NCI-H2196 (cell line): Measurements from ENCODE around the gene HRNR.
"Not testable (repeated sequence)": the region's sequence is repeated elsewhere in the genome, so short reads cannot be mapped to it uniquely, and the experiment has no call there.

Experiments used
- DNase-seq: peaks from one replicate; lab custom pipeline; 2025; ENCODE audit not compliant: unreplicated experiment; lab: John Stamatoyannopoulos, UW

Gene HRNR

GRCh38 chr1:152224093-152224492 lies at the start of gene HRNR:
TSS of gene HRNR (minus strand) at chr1:152224193. CDS start at chr1:152223253, 940 bp downstream.
- no peak for DNase-seq

GRCh38 chr1:152256394-152256793 lies 32.4 kb upstream of the HRNR start:
- DNase-seq = not testable (repeated sequence)

- DNase-seq = no peak
Observed at GRCh38 chr1:152252157-152252556, 28.2 kb upstream of the HRNR start.

- DNase-seq = no peak
Observed at GRCh38 chr1:152251391-152251790, 27.4 kb upstream of the HRNR start.

- no peak for DNase-seq
Observed at GRCh38 chr1:152247316-152247715, 23.3 kb upstream of the HRNR start.

GRCh38 chr1:152244576-152245273 lies 20.7 kb upstream of the HRNR start:
- no peak for DNase-seq

- no peak for DNase-seq
Observed at GRCh38 chr1:152237093-152237492, 13.1 kb upstream of the HRNR start.

- no peak for DNase-seq
Observed at GRCh38 chr1:152228831-152229230, 4.8 kb upstream of the HRNR start.

- DNase-seq = no peak
Observed at GRCh38 chr1:152227310-152227928, 3.4 kb upstream of the HRNR start.

GRCh38 chr1:152225678-152226077 lies 1.7 kb upstream of the HRNR start:
- DNase-seq = no peak

- no peak for DNase-seq
Observed at GRCh38 chr1:152220166-152221163, 3.5 kb downstream of the HRNR start.

- not testable (repeated sequence) for DNase-seq
Observed at GRCh38 chr1:152219438-152219837, 4.6 kb downstream of the HRNR start.

- no peak for DNase-seq
Observed at GRCh38 chr1:152218762-152219436, 5.1 kb downstream of the HRNR start.

GRCh38 chr1:152215604-152216003 lies 8.4 kb downstream of the HRNR start:
- DNase-seq = not testable (repeated sequence)

- DNase-seq = not testable (repeated sequence)
Observed at GRCh38 chr1:152214911-152215310, 9.1 kb downstream of the HRNR start.

- DNase-seq = no peak
Observed at GRCh38 chr1:152198982-152199381, 25.0 kb downstream of the HRNR start.

GRCh38 chr1:152197361-152197941 lies 26.5 kb downstream of the HRNR start:
- no peak for DNase-seq

- DNase-seq = no peak
Observed at GRCh38 chr1:152191711-152192110, 32.3 kb downstream of the HRNR start.

GRCh38 chr1:152191260-152191659 lies 32.7 kb downstream of the HRNR start:
- no peak for DNase-seq

GRCh38 chr1:152190589-152190988 lies 33.4 kb downstream of the HRNR start:
- no peak for DNase-seq
